Measurements from ENCODE around the gene EDN3.

DNA sequence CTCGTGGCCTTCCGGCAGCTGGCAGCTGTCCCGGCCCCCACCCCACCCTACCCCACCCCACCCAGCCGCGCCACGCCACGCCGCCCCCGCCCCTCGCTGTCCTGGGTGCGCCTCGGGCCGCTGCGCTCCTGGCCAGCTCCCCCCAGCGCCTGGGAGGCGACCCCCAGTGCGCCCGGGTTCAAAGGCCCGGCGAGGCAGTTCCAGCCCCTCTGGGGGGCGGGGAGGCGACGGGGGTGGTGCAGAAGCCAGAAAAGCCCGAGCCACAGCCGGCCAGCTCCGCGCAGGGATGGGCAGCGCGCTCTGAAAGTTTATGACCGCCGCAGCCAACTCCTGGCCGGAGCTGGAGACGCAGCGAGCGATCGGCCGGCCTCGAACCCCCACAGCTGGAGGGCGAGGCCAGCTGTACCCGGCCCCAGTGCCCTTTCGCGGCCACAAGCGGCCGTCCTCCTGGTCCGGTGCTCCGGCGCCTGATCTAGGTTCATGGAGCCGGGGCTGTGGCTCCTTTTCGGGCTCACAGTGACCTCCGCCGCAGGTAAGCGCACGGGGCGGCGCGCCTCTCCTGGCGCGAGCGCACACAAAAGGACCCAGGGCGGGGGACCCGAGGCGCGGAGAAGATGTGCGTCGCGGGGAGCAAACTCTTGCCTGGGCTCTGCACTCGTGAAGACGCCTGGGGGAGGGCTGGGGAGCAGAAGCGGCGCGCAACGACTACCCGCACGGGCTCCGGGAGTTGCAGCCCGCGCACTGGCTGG is at the start of gene EDN3:
- TF ChIP-seq CTCF (IDR thresholded peaks at IDR 0.05; ENCODE audit: low read depth, low read length): no peak
- TF ChIP-seq EZH2phosphoT487 (IDR thresholded peaks at IDR 0.05; ENCODE audit: low read depth): no peak

Data from OCI-LY3 (cell line).